GM23338 (cell line): ENCODE results near the gene GLE1. TPM values are rescaled to one million over a fixed set of nuclear protein-coding genes. Genes with fewer than 3 reads are reported as not detected.

Experiments used
- ATAC-seq: fragments of 200-7000 bp; cut with Tn5 transposase; 3 replicates; pipeline ENCODE4 v1.9.1; 2020
- DNase-seq: peaks from one replicate; pipeline ENCODE4 v3.0.0-alpha.2; 2015; ENCODE audit warnings: low spot score
- H2AFZ ChIP-seq: fragments of 200-600 bp; sonication (generic); 2 replicates; pipeline ENCODE4 v1.8.0; 2016; ENCODE audit warnings: antibody characterized with exemption, mild to moderate bottlenecking, moderate library complexity
- H3F3A ChIP-seq: fragments of 200-600 bp; sonication (generic); replicated peaks from 2 replicates; pipeline ENCODE4 v1.8.0; 2017; ENCODE audit warnings: antibody characterized with exemption, mixed run types, low read depth
- H3K27ac ChIP-seq: fragments of 200-600 bp; sonication (generic); 2 replicates; pipeline ENCODE4 v1.6.1; 2016; ENCODE audit warnings: low read depth
- H3K27me3 ChIP-seq: fragments of 200-600 bp; sonication (generic); 2 replicates; pipeline ENCODE4 v1.8.0; 2016; ENCODE audit warnings: mild to moderate bottlenecking, mixed run types, moderate library complexity; ENCODE audit not compliant: insufficient read depth
- H3K36me3 ChIP-seq: fragments of 200-600 bp; sonication (generic); 2 replicates; pipeline ENCODE4 v1.8.0; 2016; ENCODE audit warnings: mild to moderate bottlenecking; ENCODE audit not compliant: insufficient read depth
- H3K4me1 ChIP-seq: fragments of 200-600 bp; sonication (generic); 2 replicates; pipeline ENCODE4 v1.8.0; 2016; ENCODE audit warnings: mild to moderate bottlenecking, moderate library complexity; ENCODE audit not compliant: insufficient read depth
- H3K4me2 ChIP-seq: fragments of 200-600 bp; sonication (generic); 2 replicates; pipeline ENCODE4 v1.7.1; 2017; ENCODE audit warnings: mixed run types
- H3K4me3 ChIP-seq: fragments of 200-600 bp; sonication (generic); 2 replicates; pipeline ENCODE4 v1.6.1; 2016; ENCODE audit warnings: mixed run types
- H3K79me2 ChIP-seq: fragments of 200-600 bp; sonication (generic); replicated peaks from 2 replicates; pipeline ENCODE4 v1.8.0; 2017; ENCODE audit warnings: mild to moderate bottlenecking; ENCODE audit not compliant: insufficient read depth
- H3K9me2 ChIP-seq: fragments of 200-600 bp; sonication (generic); 2 replicates; pipeline ENCODE4 v1.8.0; 2017; ENCODE audit not compliant: insufficient read depth
- H4K20me1 ChIP-seq: fragments of 200-600 bp; sonication (generic); replicated peaks from 2 replicates; pipeline ENCODE4 v1.8.0; 2017; ENCODE audit warnings: mild to moderate bottlenecking; ENCODE audit not compliant: insufficient read depth
- H3K27ac Mint-ChIP-seq: 2 replicates; pipeline ENCODE4 v1.8.0; 2020; ENCODE audit warnings: inconsistent platforms, mild to moderate bottlenecking, moderate library complexity, mixed read lengths
- H3K27me3 Mint-ChIP-seq: 3 replicates; pipeline ENCODE4 v1.8.0; 2022; ENCODE audit warnings: low read depth, mild to moderate bottlenecking, moderate library complexity, mixed read lengths, inconsistent platforms; ENCODE audit not compliant: insufficient read depth, poor library complexity
- H3K36me3 Mint-ChIP-seq: 3 replicates; pipeline ENCODE4 v1.8.0; 2021; ENCODE audit warnings: low read depth, mild to moderate bottlenecking, inconsistent platforms, moderate library complexity, mixed read lengths
- H3K4me1 Mint-ChIP-seq: 3 replicates; pipeline ENCODE4 v1.8.0; 2020; ENCODE audit warnings: mild to moderate bottlenecking, inconsistent platforms, mixed read lengths
- H3K4me3 Mint-ChIP-seq: 3 replicates; pipeline ENCODE4 v1.8.0; 2021; ENCODE audit warnings: moderate library complexity, mild to moderate bottlenecking, inconsistent platforms, mixed read lengths
- H3K9me3 Mint-ChIP-seq: 3 replicates; pipeline ENCODE4 v1.8.0; 2020; ENCODE audit warnings: moderate library complexity, mild to moderate bottlenecking, inconsistent platforms, mixed read lengths
- CREB1 ChIP-seq: fragments of 250-450 bp; sonication (Bioruptor Pico); IDR thresholded peaks from 2 replicates; pipeline ENCODE4 v1.5.0; 2020; ENCODE audit warnings: low read depth, mild to moderate bottlenecking, moderate library complexity
- EZH2phosphoT487 ChIP-seq: fragments of 200-600 bp; sonication (generic); IDR thresholded peaks from one replicate; pipeline ENCODE4 v1.8.1; 2018; ENCODE audit warnings: antibody characterized with exemption; ENCODE audit not compliant: unreplicated experiment
- NANOG ChIP-seq: IDR thresholded peaks from 2 replicates; pipeline ENCODE4 v1.6.1; 2016; ENCODE audit warnings: antibody characterized with exemption, borderline replicate concordance
- POLR2AphosphoS5 ChIP-seq: IDR thresholded peaks from 2 replicates; pipeline ENCODE4 v1.6.1; 2016; ENCODE audit warnings: antibody characterized with exemption, low read depth
- STAT1 ChIP-seq: IDR thresholded peaks from one replicate; pipeline ENCODE4 v1.6.1; 2016; ENCODE audit warnings: antibody characterized with exemption; ENCODE audit not compliant: unreplicated experiment
- ZNF114 ChIP-seq: fragments of 250-450 bp; sonication (Bioruptor Pico); IDR thresholded peaks from 2 replicates; pipeline ENCODE4 v1.5.0; 2020; ENCODE audit warnings: mild to moderate bottlenecking, moderate library complexity
- ZNF331 ChIP-seq: fragments of 250-450 bp; sonication (Bioruptor Pico); IDR thresholded peaks from 2 replicates; pipeline ENCODE4 v1.5.0; 2020; ENCODE audit warnings: low read depth, mild to moderate bottlenecking, moderate library complexity
- polyA plus RNA-seq: library from polyadenylated mRNA; unstranded; fragments of >200 nt; fragmentation: Nextera tagmentation; extraction: Ambion mirVana; gene quantifications from 2 replicates; pipeline ENCODE4 v1.2.1, GENCODE V29; 2016
- total RNA-seq: library from RNA; depleted of rRNA; stranded (reverse); fragments of >200 nt; shearing (Covaris generic); gene quantifications from 2 replicates; pipeline ENCODE4 v1.2.3, GENCODE V29; 2014
- TF ChIP-seq, protein P1 (sequence below): IDR thresholded peaks from one replicate; pipeline ENCODE4 v1.6.1; 2018; ENCODE audit warnings: antibody characterized with exemption; ENCODE audit not compliant: unreplicated experiment
- TF ChIP-seq, protein P2 (sequence below): IDR thresholded peaks from 2 replicates; pipeline ENCODE4 v1.6.1; 2016; ENCODE audit warnings: antibody characterized with exemption

GLE1 gene
- total and polyA plus RNA-seq, 2 experiments from 2014 or later: 7.4 to 22.1 TPM

DNA sequence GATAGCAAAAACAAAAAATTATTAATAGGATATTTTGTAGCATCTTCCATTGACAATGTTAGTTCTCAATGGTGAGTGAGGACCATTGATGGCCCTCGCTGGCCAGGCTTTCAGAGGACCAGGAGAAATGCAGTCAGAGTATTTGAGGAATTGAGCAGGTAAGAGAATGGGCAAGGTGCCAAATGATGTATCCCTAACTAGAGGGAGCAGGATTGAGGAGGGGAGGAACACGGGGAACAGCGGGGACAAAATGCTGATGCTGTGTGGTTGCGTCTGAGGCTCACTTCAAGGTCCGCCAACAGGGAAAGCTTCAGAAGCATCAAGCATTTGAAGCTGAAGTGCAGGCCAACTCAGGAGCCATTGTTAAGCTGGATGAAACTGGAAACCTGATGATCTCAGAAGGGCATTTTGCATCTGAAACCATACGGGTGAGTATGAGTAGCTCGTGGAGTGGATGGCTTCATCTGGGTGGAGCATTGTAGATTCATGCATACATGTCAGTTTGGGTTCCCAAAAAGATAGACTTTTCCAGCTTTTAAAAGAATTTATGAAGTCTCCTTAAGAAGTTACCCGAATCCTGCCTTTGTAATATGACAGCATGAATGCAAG lies 64.1 kb downstream of the GLE1 start:
- peaks cover 34% of the 10 kb centered on the region for H3K36me3 ChIP-seq
- peaks cover 3% of the 10 kb centered on the region; the same call in 2 of the 3 replicates for H3K4me1 Mint-ChIP-seq
- H3K79me2 ChIP-seq: peaks cover 24% of the 10 kb centered on the region

DNA sequence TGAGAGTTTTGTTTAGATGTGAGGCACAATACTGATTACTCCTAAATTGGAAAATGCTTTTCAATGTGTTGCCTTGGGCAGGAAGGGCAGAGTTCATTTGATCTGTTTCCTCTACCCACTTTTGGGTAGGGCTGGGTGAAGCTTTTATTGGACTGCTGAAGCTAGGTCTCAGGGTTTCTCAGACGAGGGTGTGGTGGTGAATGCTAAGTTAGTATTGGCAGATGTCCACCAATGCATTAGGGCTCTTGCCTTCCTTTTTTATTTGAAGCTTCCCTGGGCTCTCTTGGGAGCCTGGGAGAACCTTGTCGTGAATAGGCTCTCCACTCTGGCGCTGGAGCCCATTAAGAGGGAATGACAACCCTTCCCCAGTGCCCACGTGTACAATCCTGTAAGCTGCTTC lies 71.0 kb downstream of the GLE1 start:
- peaks cover 62% of the 10 kb centered on the region for H3K36me3 Mint-ChIP-seq
- Histone ChIP-seq H2AFZ (no peak overlapping the region), H3K4me2 (no peak overlapping the region), H3F3A (no peaks in the 10 kb centered on the region; the same call in 1 of the 2 replicates), H4K20me1 (peaks cover 24% of the 10 kb centered on the region; the same call in 1 of the 2 replicates), H3K36me3 (peaks cover 52% of the 10 kb centered on the region), H3K79me2 (no peaks in the 10 kb centered on the region), H3K27me3 (no peaks in the 10 kb centered on the region), H3K9me2 (no peaks in the 10 kb centered on the region), H3K4me1 (no peaks in the 10 kb centered on the region), H3K27ac (no peak overlapping the region), H3K4me3 (no peak overlapping the region)
- no peak overlapping the region for H3K4me3 Mint-ChIP-seq
- H3K4me1 Mint-ChIP-seq: no peaks in the 10 kb centered on the region
- H3K27me3 Mint-ChIP-seq: no peaks in the 10 kb centered on the region
- DNase-seq: no peak
- no peaks in the 10 kb centered on the region for H3K9me3 Mint-ChIP-seq
- no peak overlapping the region for H3K27ac Mint-ChIP-seq
- no peak for TF ChIP-seq EZH2phosphoT487
- ATAC-seq: no peak

More for the DNA sequence above, 64.1 kb downstream of the GLE1 start:
- peaks cover 3% of the 10 kb centered on the region for H3K27me3 Mint-ChIP-seq
- TF ChIP-seq POLR2AphosphoS5: no peak
- TF ChIP-seq NANOG: no peak
- no peak for TF ChIP-seq CREB1
- no peak for TF ChIP-seq ZNF114
- TF ChIP-seq, protein P1, sequence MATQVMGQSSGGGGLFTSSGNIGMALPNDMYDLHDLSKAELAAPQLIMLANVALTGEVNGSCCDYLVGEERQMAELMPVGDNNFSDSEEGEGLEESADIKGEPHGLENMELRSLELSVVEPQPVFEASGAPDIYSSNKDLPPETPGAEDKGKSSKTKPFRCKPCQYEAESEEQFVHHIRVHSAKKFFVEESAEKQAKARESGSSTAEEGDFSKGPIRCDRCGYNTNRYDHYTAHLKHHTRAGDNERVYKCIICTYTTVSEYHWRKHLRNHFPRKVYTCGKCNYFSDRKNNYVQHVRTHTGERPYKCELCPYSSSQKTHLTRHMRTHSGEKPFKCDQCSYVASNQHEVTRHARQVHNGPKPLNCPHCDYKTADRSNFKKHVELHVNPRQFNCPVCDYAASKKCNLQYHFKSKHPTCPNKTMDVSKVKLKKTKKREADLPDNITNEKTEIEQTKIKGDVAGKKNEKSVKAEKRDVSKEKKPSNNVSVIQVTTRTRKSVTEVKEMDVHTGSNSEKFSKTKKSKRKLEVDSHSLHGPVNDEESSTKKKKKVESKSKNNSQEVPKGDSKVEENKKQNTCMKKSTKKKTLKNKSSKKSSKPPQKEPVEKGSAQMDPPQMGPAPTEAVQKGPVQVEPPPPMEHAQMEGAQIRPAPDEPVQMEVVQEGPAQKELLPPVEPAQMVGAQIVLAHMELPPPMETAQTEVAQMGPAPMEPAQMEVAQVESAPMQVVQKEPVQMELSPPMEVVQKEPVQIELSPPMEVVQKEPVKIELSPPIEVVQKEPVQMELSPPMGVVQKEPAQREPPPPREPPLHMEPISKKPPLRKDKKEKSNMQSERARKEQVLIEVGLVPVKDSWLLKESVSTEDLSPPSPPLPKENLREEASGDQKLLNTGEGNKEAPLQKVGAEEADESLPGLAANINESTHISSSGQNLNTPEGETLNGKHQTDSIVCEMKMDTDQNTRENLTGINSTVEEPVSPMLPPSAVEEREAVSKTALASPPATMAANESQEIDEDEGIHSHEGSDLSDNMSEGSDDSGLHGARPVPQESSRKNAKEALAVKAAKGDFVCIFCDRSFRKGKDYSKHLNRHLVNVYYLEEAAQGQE: no peak
- TF ChIP-seq STAT1: no peak
- TF ChIP-seq ZNF331 (CRISPR knock-in tag): no peak
- TF ChIP-seq, protein P2, sequence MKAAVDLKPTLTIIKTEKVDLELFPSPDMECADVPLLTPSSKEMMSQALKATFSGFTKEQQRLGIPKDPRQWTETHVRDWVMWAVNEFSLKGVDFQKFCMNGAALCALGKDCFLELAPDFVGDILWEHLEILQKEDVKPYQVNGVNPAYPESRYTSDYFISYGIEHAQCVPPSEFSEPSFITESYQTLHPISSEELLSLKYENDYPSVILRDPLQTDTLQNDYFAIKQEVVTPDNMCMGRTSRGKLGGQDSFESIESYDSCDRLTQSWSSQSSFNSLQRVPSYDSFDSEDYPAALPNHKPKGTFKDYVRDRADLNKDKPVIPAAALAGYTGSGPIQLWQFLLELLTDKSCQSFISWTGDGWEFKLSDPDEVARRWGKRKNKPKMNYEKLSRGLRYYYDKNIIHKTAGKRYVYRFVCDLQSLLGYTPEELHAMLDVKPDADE: no peak
- Histone ChIP-seq H2AFZ (no peak overlapping the region), H4K20me1 (peaks cover 10% of the 10 kb centered on the region; the same call in 1 of the 2 replicates), H3K4me1 (no peaks in the 10 kb centered on the region), H3K4me2 (no peak overlapping the region), H3K27me3 (no peaks in the 10 kb centered on the region), H3K9me2 (no peaks in the 10 kb centered on the region), H3F3A (no peaks in the 10 kb centered on the region), H3K4me3 (no peak overlapping the region), H3K27ac (no peak overlapping the region)
- H3K9me3 Mint-ChIP-seq: no peaks in the 10 kb centered on the region
- peaks cover 41% of the 10 kb centered on the region for H3K36me3 Mint-ChIP-seq
- no peak overlapping the region for H3K27ac Mint-ChIP-seq
- DNase-seq: no peak
- H3K4me3 Mint-ChIP-seq: no peak overlapping the region
- no peak; the same call in 2 of the 3 replicates for ATAC-seq
